Heart left ventricle (tissue), 16 donors: ENCODE measurements around the gene OR6N2. TPM values are rescaled to one million over a fixed set of nuclear protein-coding genes. Genes with fewer than 3 reads are reported as not detected.

Source experiments
- ATAC-seq, 4 donors: fragments of 200-7000 bp; cut with Tn5 transposase; one replicate each; pipeline ENCODE4 v1.9.1; 2020 to 2022; ENCODE audit warnings: moderate library complexity in 4 of 4, mild to moderate bottlenecking in 3 of 4, moderate number of reproducible peaks in 1 of 4
- DNase-seq, 5 donors: peaks; one replicate each; pipeline ENCODE4 v3.0.0-alpha.2; 2020
- H3K27ac ChIP-seq, 12 donors: fragments of 200-600 bp; sonication (generic) in 4 of 12; one replicate each; pipeline versions ENCODE4 v1.5.0 to v1.8.0; 2016 to 2022; ENCODE audit warnings: mild to moderate bottlenecking in 2 of 12
- H3K27me3 ChIP-seq, 9 donors: fragments of 200-600 bp; sonication (generic) in 2 of 9; one replicate each; pipeline versions ENCODE4 v1.5.1 to v1.8.0; 2016 to 2022; ENCODE audit warnings: mild to moderate bottlenecking in 3 of 9
- H3K36me3 ChIP-seq, 9 donors: fragments of 200-600 bp; sonication (generic) in 2 of 9; one replicate each; pipeline versions ENCODE4 v1.5.0 to v1.8.0; 2018 to 2022; ENCODE audit warnings: mild to moderate bottlenecking in 2 of 9
- H3K4me1 ChIP-seq, 12 donors: fragments of 200-600 bp; sonication (generic) in 4 of 12; one replicate each; pipeline versions ENCODE4 v1.5.0 to v1.8.0; 2016 to 2022; ENCODE audit warnings: mild to moderate bottlenecking in 3 of 12
- H3K4me3 ChIP-seq, 12 donors: fragments of 200-600 bp; sonication (generic) in 4 of 12; one replicate each; pipeline versions ENCODE4 v1.5.0 to v1.8.0; 2017 to 2022; ENCODE audit warnings: mild to moderate bottlenecking in 9 of 12, moderate library complexity in 4 of 12
- H3K9me3 ChIP-seq, 12 donors: fragments of 200-600 bp; sonication (generic) in 4 of 12; one replicate each; pipeline versions ENCODE4 v1.5.0 to v1.8.0; 2016 to 2022; ENCODE audit warnings: mild to moderate bottlenecking in 1 of 12
- POLR2A ChIP-seq, 2 donors: fragments of 450-650 bp; IDR thresholded peaks; one replicate each; pipeline ENCODE4 v1.6.1; 2017; ENCODE audit warnings: antibody characterized with exemption in 2 of 2, mild to moderate bottlenecking in 2 of 2, moderate library complexity in 2 of 2
- WGBS, 4 donors: extraction: QIAGEN DNeasy Blood & Tissue Kit in 2 of 4; methylation state at CpG; one replicate each; pipeline versions ENCODE4 v1.1.5 to v1.1.7; 2013 to 2018; 5-methylcytosine and 5-hydroxymethylcytosine counted together
- intact Hi-C, 10 donors: fragments of 100-400 bp; cut with DNase I; formaldehyde crosslinking; loops; one replicate each; pipeline versions ENCODE4 v1.11.1 to v1.14.2; 2022
- polyA plus RNA-seq, 2 donors: library from polyadenylated mRNA; stranded (reverse); fragments of 200-250 nt; gene quantifications; one replicate each; pipeline ENCODE4 v1.2.3, GENCODE V29; 2013
- total RNA-seq, 9 donors: library from RNA; depleted of rRNA in 2 of 9; stranded (reverse); fragments of >200 nt in 2 of 9; fragmentation: NEBNext Ultra II Directional in 3 of 9; extraction: Animal tissue kit (Norgen Biotek cat#: 25700) in 3 of 9; gene quantifications; one replicate each; pipeline versions ENCODE4 v1.1.0 to v1.2.4, GENCODE V29; 2016 to 2023
- TF ChIP-seq, protein P1 (sequence below), 12 donors: fragments of 200-600 bp; sonication (generic) in 4 of 12; IDR thresholded peaks; one replicate each; pipeline versions ENCODE4 v1.5.0 to v1.8.0; 2018 to 2022; ENCODE audit warnings: antibody characterized with exemption in 12 of 12, mild to moderate bottlenecking in 5 of 12
- donor health status: ischemic (EF 13 %, LVEDD 7.1; RV severe dilation, severe dysfunction).
- donor health status: healthy with polysubstance abuse.
- donor health status: DM: no; HTN: yes; CAD: no.
- donor health status: DM: no; HTN: no; CAD: no.
- donor health status: ischemic (EF 25% LVEDD 6.9; RV normal size, moderate dysfunction).
- donor health status: ischemic (EF 25% LVEDD 5.7; RV mildly dilated, moderate dysfunction).
- donor health status: healthy.
- donor health status: DM: yes; HTN: yes; CAD: no.
- donor health status: ischemic (EF 35%, LVEDD 5.7; RV mildly dilated, moderate dysfunction).
- donor health status: nonischemic (EF 11% LVEDD 7.7; RV severe dilation, severe dysfunction).
- donor health status: DM: yes; HTN: yes; CAD: no.
- donor health status: PGD.
- donor health status: ischemic (EF 29% LVEDD 5.4; RV normal size, mild dysfunction).
- donor health status: nonischemic (EF 23%, LVEDD 6.1; RV moderate dilation, normal function).

The OR6N2 gene
- total and polyA plus RNA-seq, 11 donors = not detected

DNA sequence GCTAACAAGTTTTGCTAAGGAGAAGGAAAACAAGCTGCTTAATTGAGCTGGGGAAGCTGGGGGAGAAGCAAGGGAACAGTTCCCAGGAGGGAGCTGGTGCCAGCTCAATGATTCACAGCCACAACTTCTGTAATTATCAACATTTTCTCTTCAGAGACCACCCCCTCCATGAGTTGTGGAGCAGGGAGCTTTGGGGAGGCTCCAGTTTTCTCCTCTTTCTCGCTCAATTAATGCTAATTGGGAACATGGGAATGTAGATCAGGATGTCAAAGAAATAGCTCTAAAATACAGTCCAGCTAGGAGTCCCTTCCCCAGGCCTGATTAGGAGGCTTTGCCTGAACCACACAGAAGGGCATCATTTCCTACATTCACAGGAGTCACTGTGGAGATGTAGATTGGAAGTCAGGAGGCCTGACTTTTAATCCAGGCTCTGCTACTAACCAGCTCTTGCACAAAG, 38.0 kb upstream of the OR6N2 start:
- intact Hi-C loops = no loop called here
- peak overlapping the region in 1 of 12 donors; percentile 79 for H3K27ac ChIP-seq
- no peak for ATAC-seq
- H3K4me1 ChIP-seq = peaks cover 0 to 35% (median 0%) of the 10 kb centered on the region in 12 donors
- H3K9me3 ChIP-seq = no peaks in the 10 kb centered on the region
- TF ChIP-seq, protein P1, sequence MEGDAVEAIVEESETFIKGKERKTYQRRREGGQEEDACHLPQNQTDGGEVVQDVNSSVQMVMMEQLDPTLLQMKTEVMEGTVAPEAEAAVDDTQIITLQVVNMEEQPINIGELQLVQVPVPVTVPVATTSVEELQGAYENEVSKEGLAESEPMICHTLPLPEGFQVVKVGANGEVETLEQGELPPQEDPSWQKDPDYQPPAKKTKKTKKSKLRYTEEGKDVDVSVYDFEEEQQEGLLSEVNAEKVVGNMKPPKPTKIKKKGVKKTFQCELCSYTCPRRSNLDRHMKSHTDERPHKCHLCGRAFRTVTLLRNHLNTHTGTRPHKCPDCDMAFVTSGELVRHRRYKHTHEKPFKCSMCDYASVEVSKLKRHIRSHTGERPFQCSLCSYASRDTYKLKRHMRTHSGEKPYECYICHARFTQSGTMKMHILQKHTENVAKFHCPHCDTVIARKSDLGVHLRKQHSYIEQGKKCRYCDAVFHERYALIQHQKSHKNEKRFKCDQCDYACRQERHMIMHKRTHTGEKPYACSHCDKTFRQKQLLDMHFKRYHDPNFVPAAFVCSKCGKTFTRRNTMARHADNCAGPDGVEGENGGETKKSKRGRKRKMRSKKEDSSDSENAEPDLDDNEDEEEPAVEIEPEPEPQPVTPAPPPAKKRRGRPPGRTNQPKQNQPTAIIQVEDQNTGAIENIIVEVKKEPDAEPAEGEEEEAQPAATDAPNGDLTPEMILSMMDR (IDR thresholded peaks at IDR 0.05) = no peak
- no peak for TF ChIP-seq POLR2A (IDR thresholded peaks at IDR 0.05)
- no peaks in the 10 kb centered on the region for H3K36me3 ChIP-seq
- no peak overlapping the region for H3K4me3 ChIP-seq
- no peak for DNase-seq
- 67 to 88% (median 79%) methylated on average over 1 of the region's 1 CpG for WGBS, 4 donors
- H3K27me3 ChIP-seq = peaks cover 0 to under 1% (median 0%) of the 10 kb centered on the region in 9 donors

DNA sequence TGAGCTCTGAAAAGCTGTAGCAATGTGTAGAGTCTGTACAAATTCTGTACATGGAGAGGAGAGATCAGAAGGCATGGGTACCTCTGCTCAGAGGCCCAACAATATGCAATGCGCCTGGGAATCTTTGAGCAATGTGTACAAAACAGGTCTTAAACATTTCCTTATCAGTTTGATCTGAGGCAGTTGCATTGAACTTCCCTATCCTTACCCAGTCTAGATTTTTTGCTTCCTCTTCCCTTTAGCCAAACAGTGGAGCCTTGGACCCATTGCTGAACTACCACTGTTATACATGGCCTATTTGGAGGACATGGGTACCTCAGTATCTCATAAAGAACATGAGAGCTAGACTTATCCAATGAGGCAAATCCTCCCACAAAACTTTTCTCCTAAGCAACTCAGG, 37.6 kb upstream of the OR6N2 start:
- DNase-seq (no peak), ATAC-seq (no peak)
- WGBS, 4 donors = 90 to 100% (median 93%) methylated on average over 1 of the region's 1 CpG
- Histone ChIP-seq H3K36me3 (no peaks in the 10 kb centered on the region), H3K27ac (peak overlapping the region in 1 of 12 donors; percentile 79), H3K4me3 (no peak overlapping the region), H3K27me3 (no peaks in the 10 kb centered on the region), H3K4me1 (peaks cover 0 to 38% (median 0%) of the 10 kb centered on the region in 12 donors), H3K9me3 (no peaks in the 10 kb centered on the region)
- intact Hi-C loops = no loop called here
- no peak for TF ChIP-seq POLR2A (IDR thresholded peaks at IDR 0.05)
- TF ChIP-seq, protein P1 (IDR thresholded peaks at IDR 0.05) = no peak

DNA sequence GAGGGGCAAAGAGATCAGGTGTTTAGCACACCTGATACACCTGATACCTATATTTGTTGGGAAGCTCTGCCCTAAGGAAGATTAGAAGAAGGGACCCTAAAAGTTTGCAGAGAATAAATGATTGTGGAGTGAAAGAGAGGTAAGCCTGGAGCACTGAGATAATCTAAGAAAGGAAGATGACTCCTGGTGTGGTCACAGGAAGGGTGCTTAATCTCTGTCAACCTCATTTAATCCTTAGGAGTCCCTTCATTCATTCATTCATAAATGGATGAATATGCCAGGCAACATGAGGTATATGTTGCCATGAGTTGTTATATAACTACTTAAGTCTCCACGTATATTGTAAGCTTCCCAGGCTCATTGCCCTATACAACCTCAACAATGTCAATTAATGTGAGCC, 34.0 kb upstream of the OR6N2 start:
- no peak overlapping the region for H3K27ac ChIP-seq
- 44 to 95% (median 79%) methylated on average over 1 of the region's 1 CpG for WGBS, 4 donors
- no peaks in the 10 kb centered on the region for H3K27me3 ChIP-seq
- no peak for DNase-seq
- H3K36me3 ChIP-seq = no peaks in the 10 kb centered on the region
- H3K9me3 ChIP-seq = no peaks in the 10 kb centered on the region
- H3K4me3 ChIP-seq = no peak overlapping the region
- intact Hi-C loops = no loop called here
- ATAC-seq = no peak
- peaks cover 0 to 68% (median 0%) of the 10 kb centered on the region in 12 donors for H3K4me1 ChIP-seq
- TF ChIP-seq, protein P1 (IDR thresholded peaks at IDR 0.05) = no peak
- no peak for TF ChIP-seq POLR2A (IDR thresholded peaks at IDR 0.05)

DNA sequence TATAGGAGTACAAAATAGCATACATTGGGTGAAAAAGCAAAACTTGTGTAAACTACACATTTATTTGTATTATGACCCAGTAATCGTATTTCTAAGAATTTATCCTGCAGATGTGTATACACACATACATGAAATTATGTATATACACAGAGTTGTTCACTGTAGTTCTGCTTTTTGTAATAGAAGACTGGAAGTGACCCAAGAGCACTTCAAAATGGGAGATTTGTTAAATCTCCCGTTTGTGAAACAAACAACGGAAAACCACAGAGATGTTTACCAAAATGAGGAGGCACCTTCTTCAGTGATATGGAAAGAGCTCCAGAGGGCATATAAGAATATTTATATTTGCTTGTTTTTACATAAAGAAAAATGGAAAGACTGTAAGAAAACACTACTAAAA, 32.2 kb upstream of the OR6N2 start:
- DNase-seq = no peak
- ATAC-seq = no peak
- H3K4me3 ChIP-seq = no peak overlapping the region
- H3K9me3 ChIP-seq = no peaks in the 10 kb centered on the region
- intact Hi-C loops = no loop called here
- TF ChIP-seq, protein P1 (IDR thresholded peaks at IDR 0.05) = no peak
- no peak for TF ChIP-seq POLR2A (IDR thresholded peaks at IDR 0.05)
- H3K27me3 ChIP-seq = no peaks in the 10 kb centered on the region
- 74 to 78% (median 76%) methylated on average over 3 of the region's 3 CpGs for WGBS, 4 donors
- H3K27ac ChIP-seq = peak overlapping the region in 1 of 12 donors; percentile 79
- H3K4me1 ChIP-seq = peaks cover 0 to 59% (median 0%) of the 10 kb centered on the region in 12 donors
- no peaks in the 10 kb centered on the region for H3K36me3 ChIP-seq
